ENCODE measurements around the gene BAZ2B. TPM values are rescaled to one million over a fixed set of nuclear protein-coding genes. Genes with fewer than 3 reads are reported as not detected.
A peak's percentile ranks its signal among the peaks of the same experiment; 100 is the strongest.
"Not testable (repeated sequence)": the region's sequence is repeated elsewhere in the genome, so short reads cannot be mapped to it uniquely, and the experiment has no call there.

Gene BAZ2B
- polyA plus RNA-seq, 3 donors from 2014 or later, result 4.6 to 32.2 (median 13.2) TPM

- peaks cover 4 to 20% (median 14%) of the 10 kb centered on the region in 3 donors for H3K36me3 Mint-ChIP-seq
- H3K4me1 Mint-ChIP-seq, result no peaks in the 10 kb centered on the region
- H3K27ac Mint-ChIP-seq, result no peak overlapping the region
- no peak for DNase-seq
- no peak overlapping the region for H3K4me3 Mint-ChIP-seq
- H3K9me3 Mint-ChIP-seq, result peaks cover 0 to 12% (median 2%) of the 10 kb centered on the region in 6 donors
- peaks cover 0 to 5% (median 0%) of the 10 kb centered on the region in 3 donors for H3K27me3 Mint-ChIP-seq (ENCODE audit: low read depth in 3 of 3)
Observed at GRCh38 chr2:159635006-159635789, 18.9 kb upstream of the BAZ2B start.

DNA sequence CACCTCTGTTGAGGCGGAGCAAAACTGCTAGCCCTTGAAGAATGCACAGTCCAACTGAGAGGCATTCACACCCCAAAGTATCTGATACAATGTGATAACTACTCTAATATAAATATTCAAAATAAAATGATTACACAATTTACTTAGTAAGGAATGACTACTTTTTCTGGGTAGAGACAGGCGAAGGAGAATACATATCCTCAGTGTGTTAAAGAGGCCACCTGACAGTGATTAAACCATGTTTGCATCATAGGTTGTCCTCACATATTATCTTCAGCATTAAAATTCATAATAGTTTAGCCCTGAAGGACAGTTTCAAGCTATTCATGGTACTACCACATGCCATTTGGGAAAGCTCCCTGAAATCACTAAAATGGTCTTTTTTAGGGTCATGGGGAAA lies 16.9 kb upstream of the BAZ2B start:
- DNase-seq, result no peak
- Mint-ChIP-seq H3K27ac (no peak overlapping the region), H3K27me3 (ENCODE audit: low read depth in 3 of 3) (peaks cover 0 to 5% (median 0%) of the 10 kb centered on the region in 3 donors), H3K4me3 (no peak overlapping the region), H3K9me3 (peaks cover 0 to 2% (median 0%) of the 10 kb centered on the region in 6 donors), H3K36me3 (peaks cover 4 to 14% (median 5%) of the 10 kb centered on the region in 3 donors), H3K4me1 (no peaks in the 10 kb centered on the region)

GRCh38 chr2:159625628-159626027 lies 9.3 kb upstream of the BAZ2B start:
- DNase-seq; H3K27me3 Mint-ChIP-seq (ENCODE audit: low read depth in 3 of 3); H3K4me1 Mint-ChIP-seq; H3K4me3 Mint-ChIP-seq; H3K36me3 Mint-ChIP-seq; H3K9me3 Mint-ChIP-seq; H3K27ac Mint-ChIP-seq: not testable (repeated sequence)

DNA sequence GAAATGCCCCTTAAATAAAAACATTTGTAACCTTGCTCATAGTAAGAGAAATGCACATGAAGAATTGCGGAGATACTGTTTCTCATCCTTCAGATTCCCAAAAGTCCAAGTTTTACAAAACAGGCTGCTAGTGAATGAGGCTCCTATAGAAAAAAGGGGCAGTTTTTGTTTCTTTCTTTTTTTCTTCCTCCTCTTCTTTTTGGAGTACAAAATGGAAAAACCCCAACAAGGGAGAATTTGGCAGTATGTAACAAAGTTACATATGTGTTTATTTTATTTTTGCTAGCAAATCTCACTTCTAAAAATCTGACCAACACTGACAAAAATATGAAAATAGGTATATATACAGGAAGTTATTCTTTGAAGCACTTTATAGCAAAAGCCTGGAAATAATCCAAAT lies 7.1 kb upstream of the BAZ2B start:
- H3K4me1 Mint-ChIP-seq, result no peaks in the 10 kb centered on the region
- H3K36me3 Mint-ChIP-seq, result peaks cover 0 to 4% (median 4%) of the 10 kb centered on the region in 3 donors
- H3K27me3 Mint-ChIP-seq (ENCODE audit: low read depth in 3 of 3), result peaks cover 2 to 4% (median 2%) of the 10 kb centered on the region in 3 donors
- DNase-seq, result no peak
- no peak overlapping the region for H3K27ac Mint-ChIP-seq
- H3K4me3 Mint-ChIP-seq, result no peak overlapping the region
- peaks cover 0 to 2% (median 0%) of the 10 kb centered on the region in 6 donors for H3K9me3 Mint-ChIP-seq

- Mint-ChIP-seq H3K9me3 (peaks cover 0 to 1% (median 0%) of the 10 kb centered on the region in 6 donors), H3K36me3 (peaks cover 0 to 4% (median 4%) of the 10 kb centered on the region in 3 donors), H3K27ac (no peak overlapping the region), H3K4me3 (no peak overlapping the region), H3K4me1 (no peaks in the 10 kb centered on the region), H3K27me3 (ENCODE audit: low read depth in 3 of 3) (peaks cover 2 to 4% (median 2%) of the 10 kb centered on the region in 3 donors)
- DNase-seq, result no peak
Observed at GRCh38 chr2:159622966-159623365, 6.6 kb upstream of the BAZ2B start.

- H3K4me1 Mint-ChIP-seq, result peaks cover 5 to 11% of the 10 kb centered on the region in 2 donors
- no peak for DNase-seq
- H3K27me3 Mint-ChIP-seq (ENCODE audit: low read depth in 3 of 3), result peaks cover 5 to 8% (median 7%) of the 10 kb centered on the region in 3 donors
- no peak overlapping the region for H3K4me3 Mint-ChIP-seq
- no peak overlapping the region for H3K27ac Mint-ChIP-seq
- H3K9me3 Mint-ChIP-seq, result no peaks in the 10 kb centered on the region
- peaks cover 0 to 7% (median 4%) of the 10 kb centered on the region in 3 donors for H3K36me3 Mint-ChIP-seq
Observed at GRCh38 chr2:159620796-159621195, 4.4 kb upstream of the BAZ2B start.

DNA sequence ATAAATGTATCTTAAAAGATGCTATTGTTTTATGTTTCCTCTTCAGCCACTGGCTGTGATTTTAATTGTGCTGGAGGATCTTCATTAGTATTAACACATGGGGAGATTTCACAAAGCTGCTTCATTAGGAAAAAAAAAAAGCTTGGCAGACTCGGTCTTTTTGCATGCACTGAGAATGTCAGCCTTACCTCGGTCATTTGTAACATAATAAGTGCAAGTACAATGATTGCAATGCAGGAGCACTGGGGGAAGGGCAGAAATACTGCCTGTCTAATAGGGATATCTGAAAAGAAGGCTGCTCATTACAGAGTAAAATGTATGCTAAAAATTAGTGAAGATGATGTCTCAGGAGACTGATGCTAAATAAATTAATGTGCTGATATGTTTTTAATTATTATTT lies 1.3 kb upstream of the BAZ2B start:
- Mint-ChIP-seq H3K9me3 (no peaks in the 10 kb centered on the region), H3K27me3 (ENCODE audit: low read depth in 3 of 3) (peaks cover 3 to 22% (median 17%) of the 10 kb centered on the region in 3 donors), H3K27ac (no peak overlapping the region), H3K4me3 (no peak overlapping the region), H3K4me1 (peaks cover 20 to 32% of the 10 kb centered on the region in 2 donors), H3K36me3 (peaks cover 0 to 7% (median 0%) of the 10 kb centered on the region in 3 donors)
- no peak for DNase-seq

GRCh38 chr2:159617100-159617499 lies 752 bp upstream of the BAZ2B start:
- peaks cover 0 to 7% (median 0%) of the 10 kb centered on the region in 3 donors for H3K36me3 Mint-ChIP-seq
- peak overlapping the region in 1 of 6 donors; percentile 2 for H3K27ac Mint-ChIP-seq
- peak overlapping the region in 4 of 5 donors; percentile 23 to 88 (median 70) for H3K4me3 Mint-ChIP-seq
- H3K27me3 Mint-ChIP-seq (ENCODE audit: low read depth in 3 of 3), result peaks cover 3 to 26% (median 17%) of the 10 kb centered on the region in 3 donors
- no peak for DNase-seq
- peaks cover 20 to 32% of the 10 kb centered on the region in 2 donors for H3K4me1 Mint-ChIP-seq
- H3K9me3 Mint-ChIP-seq, result no peaks in the 10 kb centered on the region

GRCh38 chr2:159615367-159616285 lies 722 bp downstream of the BAZ2B start:
- peak overlapping the region; percentile 43 to 94 (median 74) for H3K27ac Mint-ChIP-seq
- H3K4me1 Mint-ChIP-seq, result peaks cover 20 to 32% of the 10 kb centered on the region in 2 donors
- peaks cover 0 to 5% (median 0%) of the 10 kb centered on the region in 3 donors for H3K36me3 Mint-ChIP-seq
- peak overlapping the region; percentile 84 to 99 (median 88) for H3K4me3 Mint-ChIP-seq
- H3K27me3 Mint-ChIP-seq (ENCODE audit: low read depth in 3 of 3), result peaks cover 3 to 26% (median 17%) of the 10 kb centered on the region in 3 donors
- no peaks in the 10 kb centered on the region for H3K9me3 Mint-ChIP-seq
- DNase-seq, result peak; percentile 44 to 58 (median 44)

DNA sequence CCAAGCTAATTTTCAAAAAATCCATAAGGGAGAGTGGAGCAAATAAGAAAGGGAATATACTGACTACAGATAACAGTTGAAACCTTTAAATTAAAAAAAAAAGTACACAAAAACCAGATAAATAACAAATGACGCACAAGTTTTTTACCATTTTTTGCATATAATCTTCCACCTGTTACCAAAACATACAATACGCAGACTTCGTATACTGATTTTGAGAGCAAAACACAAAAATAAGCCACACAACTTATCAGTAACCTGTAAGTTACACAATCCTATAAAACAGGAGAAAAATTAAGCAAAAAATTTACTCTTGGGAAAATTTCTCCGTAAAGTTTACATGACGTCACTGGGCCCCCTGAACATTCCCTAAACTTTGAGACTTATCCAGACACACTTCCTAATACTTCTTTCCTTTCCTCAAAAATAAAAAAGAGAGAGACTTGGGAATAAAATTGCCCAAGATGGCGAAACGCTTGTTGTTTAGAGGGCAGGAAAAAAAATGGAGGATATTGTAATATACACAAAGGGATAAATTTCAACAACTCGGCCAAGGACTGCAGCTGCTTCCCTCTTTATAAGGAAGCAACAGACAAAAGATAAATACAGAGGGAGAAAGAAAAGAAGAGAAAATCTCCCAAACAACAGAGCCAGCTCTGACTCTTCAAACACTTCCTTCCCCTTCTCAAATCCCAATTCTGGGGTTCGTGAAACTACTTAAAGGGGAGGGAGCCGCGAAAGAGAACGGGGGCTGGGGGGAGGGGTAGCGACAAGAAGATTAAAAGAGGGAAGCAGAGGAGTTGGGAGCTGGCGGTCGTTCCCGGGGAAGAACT lies 1.6 kb downstream of the BAZ2B start:
- peak in 1 of 3 donors; percentile 3 for DNase-seq
- no peaks in the 10 kb centered on the region for H3K9me3 Mint-ChIP-seq
- H3K27ac Mint-ChIP-seq, result peak overlapping the region in 4 of 6 donors; percentile 25 to 83 (median 46)
- peaks cover 20 to 32% of the 10 kb centered on the region in 2 donors for H3K4me1 Mint-ChIP-seq
- H3K36me3 Mint-ChIP-seq, result peaks cover 0 to 4% (median 0%) of the 10 kb centered on the region in 3 donors
- peak overlapping the region; percentile 84 to 99 (median 88) for H3K4me3 Mint-ChIP-seq
- peaks cover 3 to 26% (median 17%) of the 10 kb centered on the region in 3 donors for H3K27me3 Mint-ChIP-seq (ENCODE audit: low read depth in 3 of 3)

DNA sequence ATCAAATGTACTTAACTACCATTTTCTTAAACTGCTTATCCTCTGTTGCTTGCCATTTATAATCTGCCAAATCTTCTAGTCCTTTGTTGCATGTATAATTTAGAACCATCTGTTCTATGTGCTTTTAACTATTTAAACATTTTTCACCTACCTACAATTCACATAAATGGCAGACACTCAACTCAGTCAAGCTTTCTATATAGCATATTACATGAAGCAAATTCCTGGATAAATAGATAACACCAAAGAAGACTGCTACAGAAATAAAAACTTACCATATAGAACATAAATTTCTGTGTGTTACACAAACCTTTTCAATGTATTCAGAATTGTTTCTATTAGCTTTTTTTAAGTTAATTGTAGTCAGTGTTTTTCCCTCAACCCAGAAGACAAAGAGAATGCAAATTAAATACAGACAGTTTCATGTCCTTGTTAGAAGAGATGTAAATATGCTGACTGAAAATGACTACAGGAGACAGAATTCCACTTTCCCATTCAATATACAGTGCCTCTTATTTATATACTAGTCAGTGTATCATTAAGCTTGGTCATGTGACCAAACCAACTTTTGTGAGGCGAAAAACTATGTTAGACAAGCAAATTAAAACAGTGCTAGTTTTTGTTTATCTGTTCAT lies 2.6 kb downstream of the BAZ2B start:
- Mint-ChIP-seq H3K9me3 (no peaks in the 10 kb centered on the region), H3K36me3 (peaks cover 0 to 4% (median 0%) of the 10 kb centered on the region in 3 donors), H3K27ac (no peak overlapping the region), H3K27me3 (ENCODE audit: low read depth in 3 of 3) (peaks cover 3 to 26% (median 17%) of the 10 kb centered on the region in 3 donors), H3K4me1 (peaks cover 20 to 32% of the 10 kb centered on the region in 2 donors), H3K4me3 (peak overlapping the region; percentile 2 to 88 (median 18))
- no peak for DNase-seq

DNA sequence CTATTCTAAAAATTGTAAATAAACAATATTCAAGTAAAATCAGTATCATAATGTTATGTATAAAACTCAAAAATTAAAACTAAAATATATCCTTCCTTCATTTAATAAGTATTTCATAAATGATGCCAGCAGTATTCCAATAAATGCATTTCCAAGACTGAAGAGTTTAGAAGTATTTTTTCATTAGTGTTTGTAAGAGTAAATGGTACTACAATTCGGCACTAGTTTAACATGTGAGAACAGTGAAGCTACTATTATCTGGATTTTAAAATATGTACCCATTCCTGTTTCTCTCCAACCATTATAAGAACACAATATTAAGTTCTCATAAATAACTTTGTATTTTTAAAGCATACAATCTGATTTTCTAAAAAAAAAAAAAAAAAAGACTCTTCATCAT lies 3.3 kb downstream of the BAZ2B start:
- no peak for DNase-seq
- no peaks in the 10 kb centered on the region for H3K9me3 Mint-ChIP-seq

More for the DNA sequence above, 3.3 kb downstream of the BAZ2B start:
- Mint-ChIP-seq H3K36me3 (peaks cover 0 to 4% (median 0%) of the 10 kb centered on the region in 3 donors), H3K4me3 (no peak overlapping the region), H3K27me3 (ENCODE audit: low read depth in 3 of 3) (peaks cover 3 to 26% (median 17%) of the 10 kb centered on the region in 3 donors), H3K27ac (no peak overlapping the region), H3K4me1 (peaks cover 20 to 32% of the 10 kb centered on the region in 2 donors)

Data from immature natural killer cell (primary cell).